Measurements from ENCODE around the gene ZDHHC12.

- TF ChIP-seq CTCF (IDR thresholded peaks at IDR 0.05; ENCODE audit: extremely low read depth in 1 of 2, insufficient read depth in 1 of 2, low read depth in 1 of 2, low read length in 2 of 2): no peak
- no peak for TF ChIP-seq MAX (IDR thresholded peaks at IDR 0.05; ENCODE audit: insufficient read depth, insufficient read length)
- no peak for TF ChIP-seq POLR2A (IDR thresholded peaks at IDR 0.05; ENCODE audit: low read depth, low read length)
- no peak for TF ChIP-seq POLR2AphosphoS5 (IDR thresholded peaks at IDR 0.05; ENCODE audit: insufficient read depth, low read depth, low read length)
- TF ChIP-seq EZH2 (IDR thresholded peaks at IDR 0.05; ENCODE audit: borderline replicate concordance, low read depth, low read length, severe bottlenecking): no peak
- TF ChIP-seq FOS (IDR thresholded peaks at IDR 0.05; ENCODE audit: borderline replicate concordance, insufficient read depth, low read length): no peak
- no peak for TF ChIP-seq JUN (IDR thresholded peaks at IDR 0.05; ENCODE audit: borderline replicate concordance, insufficient read depth, insufficient read length, low read depth)
- no peak for TF ChIP-seq MYC (IDR thresholded peaks at IDR 0.05; ENCODE audit: low read depth, low read length)
These were observed 38.9 kb upstream of the ZDHHC12 start for GRCh38 chr9:128762671-128763449.
